GM12878 (cell line): Measurements from ENCODE around the gene CNTLN. TPM values are rescaled to one million over a fixed set of nuclear protein-coding genes. Genes with fewer than 3 reads are reported as not detected.
A peak's percentile ranks its signal among the peaks of the same experiment; 100 is the strongest.

ENCODE experiments used
- ATAC-seq: fragments of 200-7000 bp; cut with Tn5 transposase; 3 replicates; pipeline ENCODE4 v1.9.1; 2020; ENCODE audit warnings: mild to moderate bottlenecking, moderate library complexity
- BruUV-seq: library from RNA; stranded (reverse); fragments of 400-500 nt; replicated peaks from 2 replicates; lab custom pipeline; 2021; lab: Mats Ljungman, UMichigan
- CTCF ChIA-PET: fragments of 300-600 bp; sonication (Branson Sonifier 250); formaldehyde crosslinking; extraction: SDS; loops from one replicate; lab custom pipeline; 2021; ENCODE audit warnings: inconsistent platforms; lab: Yijun Ruan, JAX
- POLR2A ChIA-PET: fragments of 350-600 bp; formaldehyde crosslinking; extraction: SDS; loops from one replicate; lab custom pipeline; 2021; ENCODE audit warnings: inconsistent platforms; lab: Charles Lee
- RAD21 ChIA-PET: fragments of 300-600 bp; sonication (Branson Sonifier 250); formaldehyde crosslinking; loops from one replicate; lab custom pipeline; 2023; ENCODE audit warnings: antibody characterized with exemption; ENCODE audit not compliant: unreplicated experiment; lab: Charles Lee
- SMC1A ChIA-PET: fragments of 300-600 bp; sonication (Branson Sonifier 250); formaldehyde crosslinking; loops from one replicate; lab custom pipeline; 2023; ENCODE audit not compliant: unreplicated experiment, uncharacterized antibody; lab: Charles Lee
- DNase-seq: peaks from one replicate; pipeline ENCODE4 v3.0.0-alpha.2; 2011; ENCODE audit warnings: low read depth, low spot score
- FAIRE-seq: peaks from 3 replicates; lab custom pipeline; 2011; peaks lifted over from hg19 to GRCh38; lab: Jason Lieb, UNC
- H2AFZ ChIP-seq: 2 replicates; pipeline ENCODE4 v1.6.0; 2011; ENCODE audit warnings: low read depth, low read length, control low read depth; ENCODE audit not compliant: control insufficient read depth
- H3K27ac ChIP-seq: 2 replicates; pipeline ENCODE4 v1.5.1; 2011; ENCODE audit warnings: control low read depth; ENCODE audit not compliant: control insufficient read depth, insufficient read depth
- H3K27me3 ChIP-seq, 2 experiments: replicated peaks in 1 of 2; 2 replicates each; pipeline versions ENCODE4 v1.6.0 to v1.6.1; 2011; ENCODE audit warnings: low read length in 1 of 2; ENCODE audit not compliant: control insufficient read depth in 2 of 2, insufficient read depth in 2 of 2
- H3K36me3 ChIP-seq, 2 experiments: 2 replicates each; pipeline ENCODE4 v1.5.1; 2011; ENCODE audit warnings: low read length in 1 of 2; ENCODE audit not compliant: control insufficient read depth in 2 of 2, insufficient read depth in 2 of 2
- H3K4me1 ChIP-seq: 2 replicates; pipeline ENCODE4 v1.6.1; 2011; ENCODE audit warnings: mild to moderate bottlenecking, low read length, moderate library complexity, mixed read lengths; ENCODE audit not compliant: control insufficient read depth, insufficient read depth
- H3K4me2 ChIP-seq: 2 replicates; pipeline ENCODE4 v1.6.0; 2011; ENCODE audit warnings: control low read depth; ENCODE audit not compliant: control insufficient read depth, insufficient read depth
- H3K4me3 ChIP-seq: fragments of 200-600 bp; sonication (generic); 2 replicates; pipeline ENCODE4 v1.5.1; 2016
- H3K79me2 ChIP-seq: 2 replicates; pipeline ENCODE4 v1.6.0; 2011; ENCODE audit warnings: low read length; ENCODE audit not compliant: control insufficient read depth, insufficient read depth
- H3K9ac ChIP-seq: 2 replicates; pipeline ENCODE4 v1.8.0; 2011; ENCODE audit warnings: low read length, control low read depth, mixed read lengths; ENCODE audit not compliant: control insufficient read depth, insufficient read depth
- H3K9me3 ChIP-seq: replicated peaks from 3 replicates; pipeline ENCODE4 v1.5.1; 2011; ENCODE audit warnings: mild to moderate bottlenecking, low read length; ENCODE audit not compliant: control insufficient read depth, insufficient read depth
- H4K20me1 ChIP-seq: 2 replicates; pipeline ENCODE4 v1.6.0; 2011; ENCODE audit not compliant: control insufficient read depth, insufficient read depth
- CHD4 ChIP-seq: fragments of 200-600 bp; sonication (generic); IDR thresholded peaks from 2 replicates; pipeline ENCODE4 v1.6.1; 2016; ENCODE audit warnings: mild to moderate bottlenecking
- EGR1 ChIP-seq, 2 experiments: IDR thresholded peaks; 1 replicate in 1 of 2; 2 replicates in 1 of 2; pipeline ENCODE4 v1.6.1; 2011 to 2012; ENCODE audit warnings: low read depth in 2 of 2, low read length in 2 of 2, borderline replicate concordance in 1 of 2, mild to moderate bottlenecking in 1 of 2, moderate library complexity in 1 of 2
- IKZF2 ChIP-seq, 2 experiments: fragments of 450-650 bp; IDR thresholded peaks; 2 replicates each; pipeline ENCODE4 v1.6.1; 2017; ENCODE audit warnings: mild to moderate bottlenecking in 2 of 2, moderate library complexity in 2 of 2
- PAX8 ChIP-seq: fragments of 450-650 bp; IDR thresholded peaks from 2 replicates; pipeline ENCODE4 v1.6.1; 2017; ENCODE audit warnings: mild to moderate bottlenecking, moderate library complexity
- SMC3 ChIP-seq: IDR thresholded peaks from 2 replicates; pipeline ENCODE4 v1.6.1; 2011; ENCODE audit warnings: low read length, improper control_type of control experiment, borderline replicate concordance
- ZNF24 ChIP-seq: fragments of 450-650 bp; IDR thresholded peaks from 2 replicates; pipeline ENCODE4 v1.6.1; 2017; ENCODE audit warnings: antibody characterized with exemption, mild to moderate bottlenecking
- WGBS: methylation state at CpG from one replicate; pipeline ENCODE4 v1.1.6; 2016; ENCODE audit warnings: low lambda C conversion rate; ENCODE audit not compliant: insufficient replicate concordance, insufficient coverage; ENCODE audit errors: missing lambda C conversion rate; 5-methylcytosine and 5-hydroxymethylcytosine counted together
- in situ Hi-C: fragments of 300-500 bp; cut with MboI; formaldehyde crosslinking; loops from 9 replicates; pipeline ENCODE4 v1.14.3; 2018; ENCODE audit warnings: mixed read lengths
- intact Hi-C: fragments of 100-400 bp; cut with micrococcal nuclease; formaldehyde crosslinking; loops from one replicate; pipeline ENCODE4 v1.14.2; 2022; ENCODE audit not compliant: unreplicated experiment
- polyA plus RNA-seq, 11 experiments: library from polyadenylated mRNA; depleted of rRNA in 4 of 11; unstranded in 6 of 11; stranded (reverse) in 5 of 11; fragments of >200 nt; fragmentation: Nextera tagmentation in 4 of 11; fragmentation: Illumina TruSeq in 1 of 11; extraction: Ambion mirVana in 4 of 11; extraction: Trizol in 1 of 11; gene quantifications; 1 replicate in 1 of 11; 2 replicates in 10 of 11; pipeline versions ENCODE4 v1.2.1 to v1.2.3, GENCODE V29; 2011 to 2016; ENCODE audit warnings: inconsistent platforms in 2 of 11, missing spikeins in 2 of 11, low read depth in 1 of 11
- total RNA-seq, 4 experiments: library from RNA; depleted of rRNA in 3 of 4; stranded (reverse); fragments of >200 nt in 3 of 4; fragmentation: Illumina TruSeq in 1 of 4; extraction: Trizol in 1 of 4; gene quantifications; 2 replicates each; pipeline versions ENCODE4 v1.2.1 to v1.2.3, GENCODE V29; 2013 to 2021
- TF ChIP-seq, protein P1 (sequence below): fragments of 450-650 bp; IDR thresholded peaks from 2 replicates; pipeline ENCODE4 v1.6.1; 2017; ENCODE audit warnings: borderline replicate concordance
- TF ChIP-seq, protein P2 (sequence below): fragments of 450-650 bp; IDR thresholded peaks from 2 replicates; pipeline ENCODE4 v1.6.1; 2017; ENCODE audit warnings: low read depth, mild to moderate bottlenecking, moderate library complexity
- TF ChIP-seq, protein P3 (sequence below), 3 experiments: IDR thresholded peaks in 2 of 3; conservative IDR thresholded peaks in 1 of 3; 2 replicates each; pipeline ENCODE4 v1.5.1; 2011; ENCODE audit warnings: low read depth in 3 of 3, low read length in 3 of 3, mild to moderate bottlenecking in 3 of 3, control low read depth in 2 of 3, moderate library complexity in 2 of 3, inconsistent platforms in 1 of 3, mixed read lengths in 1 of 3; ENCODE audit not compliant: control insufficient read depth in 2 of 3, insufficient read depth in 1 of 3; ENCODE audit errors: extremely low read depth in 1 of 3

The CNTLN gene
- total and polyA plus RNA-seq, 10 of the 15 experiments (the other 5 are each of a cell fraction or from before 2014, with no cell fraction given) = 0.01 to 7.0 (median 0.03) TPM; not detected in 4

DNA sequence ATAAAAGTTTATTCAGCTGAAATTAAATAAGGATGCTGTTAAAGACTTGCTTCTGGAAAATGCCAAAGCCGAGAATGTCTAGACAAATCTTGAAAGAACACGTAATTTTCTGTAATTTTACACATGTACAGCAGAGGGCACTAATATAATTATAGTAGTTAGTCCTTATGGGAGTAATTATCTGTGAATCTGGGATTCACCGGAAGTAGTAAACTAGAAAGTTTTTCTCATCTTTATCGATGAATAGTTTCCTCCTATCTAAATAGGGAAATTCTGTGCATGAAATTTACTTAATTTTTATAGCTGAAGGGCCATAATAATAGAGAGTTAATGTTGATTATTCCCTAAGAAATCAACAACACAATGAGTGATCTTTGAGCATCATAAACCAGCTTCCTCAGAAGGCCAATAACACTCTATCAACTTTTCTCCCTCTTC is 18.4 kb upstream of the CNTLN start:
- SMC1A ChIA-PET = interaction anchor here (0.7 to 3.4 kb wide), 8 partner anchors 16 to 360 kb away, joined by 3 to 36 read pairs (median 4); no protein-coding TSS in a partner anchor
- CTCF ChIA-PET = interaction anchor here (0.6 to 5.2 kb wide), 22 partner anchors 8 to 1096 kb away, joined by 3 to 72 read pairs (median 4); partner anchors contain the start of gene CNTLN
- RAD21 ChIA-PET = interaction anchor here (1.1 to 2.2 kb wide), 3 partner anchors 9 to 347 kb away, joined by 3 to 12 read pairs (median 3); no protein-coding TSS in a partner anchor
- in situ Hi-C loops = no loop called here
- Histone ChIP-seq H3K27me3 (no peaks in the 10 kb centered on the region), H3K9me3 (no peaks in the 10 kb centered on the region), H3K27ac (no peak overlapping the region), H3K9ac (no peak overlapping the region), H3K4me3 (no peak overlapping the region), H3K4me2 (no peak overlapping the region), H3K36me3 (no peaks in the 10 kb centered on the region), H4K20me1 (no peaks in the 10 kb centered on the region), H3K4me1 (no peaks in the 10 kb centered on the region), H3K79me2 (no peaks in the 10 kb centered on the region), H2AFZ (no peak overlapping the region)
- POLR2A ChIA-PET = no interaction called here
- TF ChIP-seq IKZF2 (IDR thresholded peaks at IDR 0.05) (no peak), CHD4 (no peak), PAX8 (no peak), ZNF24 (no peak), SMC3 (peak; percentile 12; the same call in 1 of the 2 replicates), EGR1 (IDR thresholded peaks at IDR 0.05; ENCODE audit: borderline replicate concordance in 1 of 2, low read depth in 2 of 2, low read length in 2 of 2) (no peak)
- TF ChIP-seq, protein P1, sequence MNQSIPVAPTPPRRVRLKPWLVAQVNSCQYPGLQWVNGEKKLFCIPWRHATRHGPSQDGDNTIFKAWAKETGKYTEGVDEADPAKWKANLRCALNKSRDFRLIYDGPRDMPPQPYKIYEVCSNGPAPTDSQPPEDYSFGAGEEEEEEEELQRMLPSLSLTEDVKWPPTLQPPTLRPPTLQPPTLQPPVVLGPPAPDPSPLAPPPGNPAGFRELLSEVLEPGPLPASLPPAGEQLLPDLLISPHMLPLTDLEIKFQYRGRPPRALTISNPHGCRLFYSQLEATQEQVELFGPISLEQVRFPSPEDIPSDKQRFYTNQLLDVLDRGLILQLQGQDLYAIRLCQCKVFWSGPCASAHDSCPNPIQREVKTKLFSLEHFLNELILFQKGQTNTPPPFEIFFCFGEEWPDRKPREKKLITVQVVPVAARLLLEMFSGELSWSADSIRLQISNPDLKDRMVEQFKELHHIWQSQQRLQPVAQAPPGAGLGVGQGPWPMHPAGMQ = no peak
- TF ChIP-seq, protein P2, sequence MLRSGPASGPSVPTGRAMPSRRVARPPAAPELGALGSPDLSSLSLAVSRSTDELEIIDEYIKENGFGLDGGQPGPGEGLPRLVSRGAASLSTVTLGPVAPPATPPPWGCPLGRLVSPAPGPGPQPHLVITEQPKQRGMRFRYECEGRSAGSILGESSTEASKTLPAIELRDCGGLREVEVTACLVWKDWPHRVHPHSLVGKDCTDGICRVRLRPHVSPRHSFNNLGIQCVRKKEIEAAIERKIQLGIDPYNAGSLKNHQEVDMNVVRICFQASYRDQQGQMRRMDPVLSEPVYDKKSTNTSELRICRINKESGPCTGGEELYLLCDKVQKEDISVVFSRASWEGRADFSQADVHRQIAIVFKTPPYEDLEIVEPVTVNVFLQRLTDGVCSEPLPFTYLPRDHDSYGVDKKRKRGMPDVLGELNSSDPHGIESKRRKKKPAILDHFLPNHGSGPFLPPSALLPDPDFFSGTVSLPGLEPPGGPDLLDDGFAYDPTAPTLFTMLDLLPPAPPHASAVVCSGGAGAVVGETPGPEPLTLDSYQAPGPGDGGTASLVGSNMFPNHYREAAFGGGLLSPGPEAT = no peak
- TF ChIP-seq, protein P3, sequence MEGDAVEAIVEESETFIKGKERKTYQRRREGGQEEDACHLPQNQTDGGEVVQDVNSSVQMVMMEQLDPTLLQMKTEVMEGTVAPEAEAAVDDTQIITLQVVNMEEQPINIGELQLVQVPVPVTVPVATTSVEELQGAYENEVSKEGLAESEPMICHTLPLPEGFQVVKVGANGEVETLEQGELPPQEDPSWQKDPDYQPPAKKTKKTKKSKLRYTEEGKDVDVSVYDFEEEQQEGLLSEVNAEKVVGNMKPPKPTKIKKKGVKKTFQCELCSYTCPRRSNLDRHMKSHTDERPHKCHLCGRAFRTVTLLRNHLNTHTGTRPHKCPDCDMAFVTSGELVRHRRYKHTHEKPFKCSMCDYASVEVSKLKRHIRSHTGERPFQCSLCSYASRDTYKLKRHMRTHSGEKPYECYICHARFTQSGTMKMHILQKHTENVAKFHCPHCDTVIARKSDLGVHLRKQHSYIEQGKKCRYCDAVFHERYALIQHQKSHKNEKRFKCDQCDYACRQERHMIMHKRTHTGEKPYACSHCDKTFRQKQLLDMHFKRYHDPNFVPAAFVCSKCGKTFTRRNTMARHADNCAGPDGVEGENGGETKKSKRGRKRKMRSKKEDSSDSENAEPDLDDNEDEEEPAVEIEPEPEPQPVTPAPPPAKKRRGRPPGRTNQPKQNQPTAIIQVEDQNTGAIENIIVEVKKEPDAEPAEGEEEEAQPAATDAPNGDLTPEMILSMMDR (IDR thresholded peaks at IDR 0.05 in 2 of 3, conservative IDR thresholded peaks at IDR 0.05 in 1 of 3; ENCODE audit: control insufficient read depth in 2 of 3, extremely low read depth in 1 of 3, insufficient read depth in 1 of 3, low read depth in 3 of 3, low read length in 3 of 3) = peak in 1 of 3 experiments; percentile 15; a peak in 2 of 6 replicates
- ATAC-seq (no peak), FAIRE-seq (no peak), DNase-seq (no peak)
- intact Hi-C loops = loop anchor here (1.0 kb wide), 1 partner anchor 347 kb away; no protein-coding TSS in a partner anchor
- WGBS = 43% methylated on average over 4 of the region's 4 CpGs
- BruUV-seq = no TSS peak
